ENCODE results near the gene MTCL3.

MTCL3 gene

DNA sequence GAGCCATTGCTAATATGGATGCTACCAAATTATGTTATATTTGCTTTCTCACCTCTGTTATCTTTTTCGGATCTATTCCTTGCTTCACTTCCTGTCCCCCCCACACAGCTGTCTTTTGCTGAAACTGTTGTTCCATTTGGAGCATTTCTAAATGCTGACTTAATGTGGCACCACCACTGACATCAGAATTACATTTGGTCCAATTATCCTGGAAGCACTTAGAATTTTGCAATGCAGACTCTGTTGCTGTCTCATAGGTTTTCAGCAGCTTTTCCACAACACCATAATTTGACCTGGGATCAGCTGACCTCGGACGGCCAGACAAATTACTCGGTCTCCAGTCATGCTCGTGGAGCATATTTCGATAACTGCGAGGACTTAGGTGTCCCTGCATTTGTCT lies 72.8 kb downstream of the MTCL3 start:
- intact Hi-C loops (cut with DNase I; ENCODE audit: low total_unique reads) = no loop called here
- no peaks in the 10 kb centered on the region for H3K36me3 ChIP-seq
- 87 to 89% methylated on average over 1 to 7 of the region's 7 CpGs for WGBS, 2 donors (ENCODE audit: low coverage in 1 of 2)

DNA sequence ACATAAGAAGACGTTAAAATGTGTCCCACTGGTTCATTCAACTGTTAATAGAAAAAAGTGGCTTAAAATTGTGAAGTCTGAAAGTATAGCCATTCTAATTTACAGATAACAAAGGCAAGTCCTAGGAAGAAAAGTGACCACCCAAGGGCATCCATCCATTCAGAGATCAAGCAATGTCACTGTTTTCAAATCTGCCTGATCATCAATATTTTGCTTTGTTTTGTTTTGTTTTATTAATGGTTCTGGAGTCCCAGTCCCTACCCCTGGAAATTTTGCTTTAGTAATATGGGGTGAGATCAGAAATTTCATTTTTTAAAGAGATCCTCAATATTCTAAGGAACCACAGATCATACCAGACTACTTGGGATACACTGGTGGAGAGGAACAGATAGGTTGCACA lies 77.3 kb downstream of the MTCL3 start:
- whole genome bisulfite sequencing, 2 donors (ENCODE audit: low coverage in 1 of 2) = 73 to 85% methylated on average over 1 of the region's 1 CpG
- Histone ChIP-seq H3K4me3 (no peak overlapping the region), H3K27ac (no peak overlapping the region), H3K27me3 (no peaks in the 10 kb centered on the region), H3K9me3 (no peaks in the 10 kb centered on the region), H3K4me1 (peaks cover 0 to under 1% (median 0%) of the 10 kb centered on the region in 4 donors), H3K36me3 (no peaks in the 10 kb centered on the region)
- DNase-seq = no peak
- TF ChIP-seq, protein P1, sequence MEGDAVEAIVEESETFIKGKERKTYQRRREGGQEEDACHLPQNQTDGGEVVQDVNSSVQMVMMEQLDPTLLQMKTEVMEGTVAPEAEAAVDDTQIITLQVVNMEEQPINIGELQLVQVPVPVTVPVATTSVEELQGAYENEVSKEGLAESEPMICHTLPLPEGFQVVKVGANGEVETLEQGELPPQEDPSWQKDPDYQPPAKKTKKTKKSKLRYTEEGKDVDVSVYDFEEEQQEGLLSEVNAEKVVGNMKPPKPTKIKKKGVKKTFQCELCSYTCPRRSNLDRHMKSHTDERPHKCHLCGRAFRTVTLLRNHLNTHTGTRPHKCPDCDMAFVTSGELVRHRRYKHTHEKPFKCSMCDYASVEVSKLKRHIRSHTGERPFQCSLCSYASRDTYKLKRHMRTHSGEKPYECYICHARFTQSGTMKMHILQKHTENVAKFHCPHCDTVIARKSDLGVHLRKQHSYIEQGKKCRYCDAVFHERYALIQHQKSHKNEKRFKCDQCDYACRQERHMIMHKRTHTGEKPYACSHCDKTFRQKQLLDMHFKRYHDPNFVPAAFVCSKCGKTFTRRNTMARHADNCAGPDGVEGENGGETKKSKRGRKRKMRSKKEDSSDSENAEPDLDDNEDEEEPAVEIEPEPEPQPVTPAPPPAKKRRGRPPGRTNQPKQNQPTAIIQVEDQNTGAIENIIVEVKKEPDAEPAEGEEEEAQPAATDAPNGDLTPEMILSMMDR (IDR thresholded peaks at IDR 0.05) = no peak
- TF ChIP-seq POLR2A (IDR thresholded peaks at IDR 0.05) (no peak), EP300 (IDR thresholded peaks at IDR 0.05; ENCODE audit: low read depth) (no peak), POLR2AphosphoS5 (IDR thresholded peaks at IDR 0.05) (no peak)
- intact Hi-C loops (cut with DNase I; ENCODE audit: low total_unique reads) (no loop called here), in situ Hi-C loops (cut with MboI; ENCODE audit: low pct_ligation_motif_present in 1 of 4, low pct_unique_long_range_greater_than_20kb in 1 of 4, low sequenced_read_pairs in 3 of 4) (no loop called here)

More for the DNA sequence above, 72.8 kb downstream of the MTCL3 start:
- DNase-seq = no peak
- H3K4me1 ChIP-seq = no peaks in the 10 kb centered on the region
- H3K4me3 ChIP-seq = no peak overlapping the region
- TF ChIP-seq, protein P1 (IDR thresholded peaks at IDR 0.05) = no peak
- TF ChIP-seq POLR2AphosphoS5 (IDR thresholded peaks at IDR 0.05) (no peak), POLR2A (IDR thresholded peaks at IDR 0.05) (no peak), EP300 (IDR thresholded peaks at IDR 0.05; ENCODE audit: low read depth) (no peak)
- in situ Hi-C loops (cut with MboI; ENCODE audit: low pct_ligation_motif_present in 1 of 4, low pct_unique_long_range_greater_than_20kb in 1 of 4, low sequenced_read_pairs in 3 of 4) = no loop called here
- H3K9me3 ChIP-seq = no peaks in the 10 kb centered on the region
- H3K27me3 ChIP-seq = no peaks in the 10 kb centered on the region
- no peak overlapping the region for H3K27ac ChIP-seq

DNA sequence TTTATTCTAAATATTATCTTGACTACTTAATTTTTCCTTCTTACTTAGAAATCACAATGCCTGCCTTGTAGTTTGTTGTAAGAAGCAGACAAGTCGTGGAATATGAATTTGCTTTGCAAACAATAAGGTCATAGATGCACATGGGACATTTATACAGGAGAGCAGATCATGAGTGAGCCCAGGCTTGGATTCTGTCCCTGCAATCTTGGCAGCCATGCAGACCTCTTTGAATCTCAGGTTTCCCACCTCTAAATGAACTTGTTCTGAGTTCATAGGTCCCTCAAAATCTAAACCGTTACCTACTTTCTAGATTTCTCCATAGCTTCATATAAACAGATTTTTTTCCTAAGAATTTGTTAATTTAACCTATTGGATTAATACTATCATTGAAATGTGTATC lies 79.4 kb downstream of the MTCL3 start:
- Histone ChIP-seq H3K4me1 (peaks cover 0 to 4% (median 0%) of the 10 kb centered on the region in 4 donors), H3K36me3 (no peaks in the 10 kb centered on the region), H3K27ac (no peak overlapping the region), H3K4me3 (no peak overlapping the region), H3K27me3 (no peaks in the 10 kb centered on the region), H3K9me3 (no peaks in the 10 kb centered on the region)
- in situ Hi-C loops (cut with MboI; ENCODE audit: low pct_ligation_motif_present in 1 of 4, low pct_unique_long_range_greater_than_20kb in 1 of 4, low sequenced_read_pairs in 3 of 4) = no loop called here
- DNase-seq = no peak
- 7 to 32% methylated on average over 2 of the region's 2 CpGs for WGBS, 2 donors (ENCODE audit: low coverage in 1 of 2)
- intact Hi-C loops (cut with DNase I; ENCODE audit: low total_unique reads) = no loop called here
- TF ChIP-seq, protein P1 (IDR thresholded peaks at IDR 0.05) = no peak
- TF ChIP-seq POLR2AphosphoS5 (IDR thresholded peaks at IDR 0.05) (no peak), EP300 (IDR thresholded peaks at IDR 0.05; ENCODE audit: low read depth) (no peak), POLR2A (IDR thresholded peaks at IDR 0.05) (no peak)

DNA sequence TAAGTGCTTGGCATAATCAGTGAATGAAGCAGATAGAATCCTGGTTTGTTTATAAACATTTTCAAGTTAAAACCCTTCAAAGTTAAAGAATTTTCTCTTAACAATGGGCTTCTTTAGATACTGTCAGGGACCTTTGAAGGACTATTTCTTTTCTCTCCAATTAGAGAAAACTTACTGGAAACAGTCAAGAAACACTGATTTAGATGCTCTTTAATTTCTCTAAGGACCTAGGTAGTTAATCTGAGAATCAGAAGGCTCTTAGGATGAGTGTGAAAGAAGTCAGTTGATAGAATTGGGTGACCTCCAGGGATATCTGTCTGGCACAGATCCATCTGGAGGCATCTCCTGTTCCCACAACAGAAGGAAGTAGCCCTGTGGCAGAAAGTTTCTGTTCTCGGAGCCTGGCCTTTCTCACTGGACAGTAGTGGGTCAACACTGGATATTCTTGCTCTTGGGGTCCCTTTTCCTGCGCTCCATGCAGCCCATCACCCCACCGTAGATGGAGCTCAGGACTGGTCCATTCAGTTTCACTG lies 82.5 kb downstream of the MTCL3 start:
- WGBS, 2 donors (ENCODE audit: low coverage in 1 of 2) = 83 to 90% methylated on average over 3 of the region's 3 CpGs
- no peak for TF ChIP-seq EP300 (IDR thresholded peaks at IDR 0.05; ENCODE audit: low read depth)
- Histone ChIP-seq H3K4me3 (no peak overlapping the region), H3K4me1 (peaks cover 0 to 4% (median 0%) of the 10 kb centered on the region in 4 donors), H3K9me3 (no peaks in the 10 kb centered on the region), H3K27ac (no peak overlapping the region), H3K36me3 (no peaks in the 10 kb centered on the region), H3K27me3 (no peaks in the 10 kb centered on the region)
- no peak for DNase-seq
- intact Hi-C loops (cut with DNase I; ENCODE audit: low total_unique reads) (no loop called here), in situ Hi-C loops (cut with MboI; ENCODE audit: low pct_ligation_motif_present in 1 of 4, low pct_unique_long_range_greater_than_20kb in 1 of 4, low sequenced_read_pairs in 3 of 4) (no loop called here)

DNA sequence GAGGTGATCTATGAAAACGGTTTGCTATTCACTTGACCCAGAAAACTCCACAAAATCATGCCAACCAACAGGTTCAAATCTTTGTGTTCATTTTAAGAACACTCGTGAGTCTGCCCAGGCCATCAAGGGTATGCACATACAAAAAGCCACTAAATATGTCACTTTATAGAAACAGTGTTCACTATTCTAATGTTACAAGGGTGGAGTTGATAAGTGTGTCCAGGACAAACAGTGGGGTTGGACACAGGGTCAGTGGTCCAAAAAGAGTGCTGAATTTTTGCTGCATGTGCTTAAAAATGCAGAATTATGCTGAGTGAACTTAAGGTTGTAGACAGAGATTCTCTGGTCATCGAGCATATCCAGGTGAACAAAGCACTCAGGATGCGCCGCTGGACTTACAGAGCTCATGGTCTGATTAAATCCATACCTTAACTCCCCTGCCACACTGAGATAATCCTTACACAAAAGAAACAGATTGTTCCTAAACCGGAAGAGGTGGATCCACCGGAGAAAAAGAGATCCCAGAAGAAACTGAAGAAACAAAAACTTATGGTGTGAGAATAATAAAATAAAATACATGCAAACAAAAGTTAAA lies 83.4 kb downstream of the MTCL3 start:
- no peak overlapping the region for H3K4me3 ChIP-seq
- H3K27me3 ChIP-seq = no peaks in the 10 kb centered on the region
- 82 to 83% methylated on average over 6 to 7 of the region's 7 CpGs for WGBS, 2 donors (ENCODE audit: low coverage in 1 of 2)
- TF ChIP-seq POLR2A (IDR thresholded peaks at IDR 0.05) (no peak), EP300 (IDR thresholded peaks at IDR 0.05; ENCODE audit: low read depth) (no peak), POLR2AphosphoS5 (IDR thresholded peaks at IDR 0.05) (no peak)
- TF ChIP-seq, protein P1 (IDR thresholded peaks at IDR 0.05) = no peak
- H3K9me3 ChIP-seq = no peaks in the 10 kb centered on the region
- H3K27ac ChIP-seq = no peak overlapping the region
- intact Hi-C loops (cut with DNase I; ENCODE audit: low total_unique reads) = no loop called here
- peaks cover 0 to 4% (median 0%) of the 10 kb centered on the region in 4 donors for H3K4me1 ChIP-seq
- no peaks in the 10 kb centered on the region for H3K36me3 ChIP-seq
- DNase-seq = no peak
- in situ Hi-C loops (cut with MboI; ENCODE audit: low pct_ligation_motif_present in 1 of 4, low pct_unique_long_range_greater_than_20kb in 1 of 4, low sequenced_read_pairs in 3 of 4) = no loop called here
